T-helper 1 cell treated with Interleukin-12 subunit alpha and Interleukin-12 subunit beta and Interleukin-4 antibody, amounts not matched to agents 30 ng/mL and 1 ng/mL, for 36 hours (primary cell): ENCODE measurements around the gene CDC73. TPM values are rescaled to one million over a fixed set of nuclear protein-coding genes. Genes with fewer than 3 reads are reported as not detected.

ENCODE experiments used
- intact Hi-C: fragments of 100-400 bp; cut with micrococcal nuclease; formaldehyde crosslinking; loops from one replicate; pipeline ENCODE4 v1.15.1; 2024
- total RNA-seq: library from RNA; stranded (reverse); gene quantifications from 2 replicates; pipeline ENCODE4 v1.2.3, GENCODE V29; 2022

The CDC73 gene
- total RNA-seq, 1 donor from 2014 or later = 68.7 TPM

DNA sequence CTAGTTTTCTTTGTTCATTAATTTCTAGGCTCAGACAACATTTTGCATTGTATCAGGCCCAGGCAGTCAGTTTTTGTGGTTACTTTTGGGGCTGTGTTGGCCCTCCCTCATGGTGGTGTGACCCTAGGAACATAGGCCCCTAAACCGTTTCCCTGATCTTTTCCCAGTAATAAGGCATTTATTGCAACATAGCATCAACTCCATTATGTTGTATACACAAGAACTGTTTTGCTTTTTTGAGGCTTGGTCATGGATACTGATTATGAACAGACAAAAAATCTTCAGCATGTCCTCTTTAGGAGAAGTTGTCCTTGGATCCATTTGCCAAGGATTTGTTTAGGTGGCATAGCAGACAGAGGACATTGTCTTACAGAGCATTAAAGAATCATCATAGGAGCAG, 54.3 kb downstream of the CDC73 start:
- intact Hi-C loops = no loop called here

DNA sequence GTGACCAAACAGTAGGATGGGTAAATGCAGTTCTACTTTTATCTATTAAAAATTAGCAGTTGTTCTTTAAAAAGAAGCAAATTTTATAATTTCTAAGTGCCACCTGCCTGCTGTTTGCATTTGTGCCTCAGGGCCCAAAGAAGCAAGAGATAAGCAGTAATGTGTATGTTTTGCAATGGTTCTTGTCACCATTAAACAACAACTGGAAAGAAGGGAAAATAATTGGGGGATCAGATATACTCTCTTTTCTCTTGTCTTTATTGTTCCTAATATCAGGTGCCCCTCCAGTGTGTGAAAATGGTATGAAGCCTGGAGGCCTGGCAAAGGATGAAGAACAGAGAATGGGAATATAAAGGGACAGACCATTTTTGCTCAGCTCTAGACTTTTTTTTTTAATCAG, 55.0 kb downstream of the CDC73 start:
- intact Hi-C loops = no loop called here

DNA sequence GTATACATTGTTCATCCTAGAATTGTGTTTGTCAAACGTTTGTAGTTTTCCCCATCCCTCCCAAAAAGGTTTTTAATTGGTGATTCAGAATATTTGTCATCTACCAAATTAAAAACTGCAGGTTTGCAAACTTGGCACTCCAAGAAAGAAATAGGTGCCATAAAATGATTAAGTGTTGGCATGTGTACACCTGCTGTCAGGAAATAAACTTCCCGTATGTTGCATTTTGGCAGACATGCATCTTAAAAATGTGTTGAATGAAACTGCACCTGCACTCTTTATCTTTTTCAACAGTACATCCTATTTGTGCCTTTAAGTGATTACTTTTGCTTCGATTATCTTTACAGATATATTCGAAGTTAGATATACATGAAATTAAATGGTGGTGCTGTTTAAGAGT, 57.3 kb downstream of the CDC73 start:
- intact Hi-C loops = no loop called here

DNA sequence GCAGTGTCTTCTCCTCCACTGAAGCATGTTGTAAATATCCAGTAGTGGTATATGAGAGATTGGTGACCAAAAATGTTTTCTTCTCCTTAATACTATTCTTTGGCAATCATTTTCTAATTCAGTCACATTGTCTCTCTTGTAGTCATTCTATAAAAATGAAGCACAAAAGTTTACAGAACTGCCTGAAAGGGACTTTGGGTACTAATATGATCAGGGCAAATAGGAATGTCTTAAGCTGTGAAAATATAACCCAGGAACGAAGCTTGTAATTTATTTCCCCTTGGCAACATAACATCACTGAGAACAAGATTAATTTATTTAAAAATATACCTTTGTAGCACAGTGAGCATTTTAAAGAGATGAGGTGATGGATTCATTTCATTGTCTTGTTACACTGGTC, 59.7 kb downstream of the CDC73 start:
- intact Hi-C loops = loop anchor here (5.0 to 10.0 kb wide), 4 partner anchors 296 to 1293 kb away; no protein-coding TSS in a partner anchor

DNA sequence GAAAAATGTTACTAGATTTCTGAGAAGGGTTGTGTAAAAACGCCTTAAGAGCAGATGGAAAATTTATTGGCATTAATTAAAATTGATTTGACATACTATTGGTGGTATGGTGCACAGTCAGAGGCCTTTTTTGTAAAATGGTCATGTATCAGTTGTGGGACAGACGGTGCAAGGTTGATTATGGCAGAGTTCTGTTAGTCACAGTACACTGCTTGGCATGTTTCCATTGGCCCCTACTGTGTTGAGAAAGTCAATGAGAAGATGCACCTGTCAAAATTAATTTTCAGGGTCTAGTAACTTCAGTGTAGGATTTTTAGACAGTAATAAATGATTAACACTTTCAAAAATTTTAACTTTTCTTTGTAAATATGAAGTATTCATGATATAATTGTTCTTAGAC, 60.2 kb downstream of the CDC73 start:
- intact Hi-C loops = loop anchor here (2.0 to 10.0 kb wide), 6 partner anchors 73 to 1293 kb away; no protein-coding TSS in a partner anchor

DNA sequence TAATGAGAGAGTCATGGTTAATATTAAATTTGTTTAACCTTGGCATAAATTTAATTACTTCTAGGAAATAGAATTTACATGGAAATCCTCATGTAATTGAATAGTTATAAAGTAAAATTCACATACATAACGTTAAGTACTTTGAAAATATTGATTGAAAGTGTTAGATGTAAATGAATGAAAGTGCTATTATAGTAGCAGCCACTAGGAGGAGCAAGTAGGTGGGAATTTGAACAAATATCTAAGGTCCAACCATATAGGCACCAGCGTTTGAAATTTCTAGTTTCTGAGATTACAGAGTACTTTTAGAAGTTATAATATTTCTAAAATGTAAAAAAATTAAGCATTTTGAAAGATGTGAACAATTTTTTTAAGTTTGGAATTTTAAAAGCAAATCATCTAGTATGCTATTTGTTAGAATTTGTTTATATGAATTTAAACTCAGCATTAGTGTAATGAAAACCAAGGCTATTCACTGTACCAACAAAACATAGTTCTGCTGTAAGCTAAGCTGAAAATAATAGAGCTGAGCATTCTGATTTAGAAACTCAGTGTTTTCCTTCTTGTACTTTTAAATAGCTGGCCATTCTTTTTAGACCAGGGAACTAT, 61.3 kb downstream of the CDC73 start:
- intact Hi-C loops = loop anchor here (1.0 to 10.0 kb wide), 8 partner anchors 72 to 1292 kb away; no protein-coding TSS in a partner anchor

DNA sequence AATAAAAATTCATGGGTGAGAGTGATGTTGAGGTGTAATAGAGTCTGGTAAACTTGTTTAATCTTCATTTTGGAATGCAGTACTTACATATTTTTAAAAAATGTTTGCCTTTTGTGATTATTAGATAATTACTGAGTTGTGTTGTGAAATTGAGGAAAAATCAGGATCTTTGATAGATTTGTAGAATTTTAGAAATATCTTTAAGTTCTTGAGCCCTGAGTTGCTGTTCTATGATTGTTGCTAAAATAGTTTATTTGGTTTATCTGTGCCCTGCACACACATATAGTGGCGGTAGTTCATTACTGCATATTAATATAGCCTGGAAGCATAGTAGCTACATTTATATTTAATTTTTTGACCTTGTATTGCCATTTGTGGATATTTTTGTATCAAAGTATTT, 62.9 kb downstream of the CDC73 start:
- intact Hi-C loops = loop anchor here (5.0 to 10.0 kb wide), 4 partner anchors 293 to 1290 kb away; no protein-coding TSS in a partner anchor

GRCh38 chr1:193185211-193185610, 63.4 kb downstream of the CDC73 start:
- intact Hi-C loops = loop anchor here (10.0 kb wide), 1 partner anchor 1290 kb away; no protein-coding TSS in a partner anchor

DNA sequence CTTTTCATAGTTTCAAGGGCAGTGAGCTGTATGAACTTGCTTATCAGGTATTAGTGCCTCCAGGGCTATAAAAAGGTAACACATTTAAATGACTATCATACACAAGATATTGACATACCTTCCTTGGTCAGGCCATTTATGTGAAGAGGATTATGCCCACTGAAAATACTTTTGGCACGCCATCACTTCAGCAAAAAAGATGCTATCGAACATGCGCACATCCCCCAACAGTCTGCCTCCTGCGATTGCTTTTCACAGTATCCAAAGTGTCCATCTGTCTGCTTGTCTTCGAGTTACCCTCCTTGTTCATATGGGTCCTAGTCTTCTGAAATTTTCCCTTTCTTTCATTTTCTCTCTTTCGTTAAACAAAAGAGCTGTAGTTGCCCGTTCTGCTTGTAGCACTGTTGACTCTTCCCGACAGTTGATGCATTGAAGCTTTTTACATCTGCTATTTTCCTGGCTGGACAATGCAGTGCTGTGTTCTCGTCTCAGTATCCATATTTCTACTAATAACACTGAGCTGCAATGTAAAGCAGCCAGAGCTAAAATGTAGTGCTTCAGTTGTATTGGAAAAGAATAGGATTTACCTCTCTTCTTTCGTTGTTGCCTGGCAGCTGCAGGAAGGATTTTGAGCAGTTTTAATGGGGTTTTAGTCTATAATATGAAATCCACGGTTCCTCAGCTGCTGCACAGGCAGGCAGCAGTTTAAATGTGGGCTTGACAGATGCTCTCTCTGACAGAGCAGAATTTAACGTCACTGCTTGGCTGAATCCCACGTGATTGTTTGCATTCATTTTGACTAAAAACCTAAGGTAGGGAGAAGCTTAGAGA, 64.3 kb downstream of the CDC73 start, which contains the start of gene B3GALT2:
TSS of gene B3GALT2 (minus strand) at position 713 of the 831 bp plus-strand sequence. CDS start 5,051 bp downstream, outside the sequence.
- intact Hi-C loops = loop anchor here (10.0 kb wide), 1 partner anchor 1289 kb away; no protein-coding TSS in a partner anchor

DNA sequence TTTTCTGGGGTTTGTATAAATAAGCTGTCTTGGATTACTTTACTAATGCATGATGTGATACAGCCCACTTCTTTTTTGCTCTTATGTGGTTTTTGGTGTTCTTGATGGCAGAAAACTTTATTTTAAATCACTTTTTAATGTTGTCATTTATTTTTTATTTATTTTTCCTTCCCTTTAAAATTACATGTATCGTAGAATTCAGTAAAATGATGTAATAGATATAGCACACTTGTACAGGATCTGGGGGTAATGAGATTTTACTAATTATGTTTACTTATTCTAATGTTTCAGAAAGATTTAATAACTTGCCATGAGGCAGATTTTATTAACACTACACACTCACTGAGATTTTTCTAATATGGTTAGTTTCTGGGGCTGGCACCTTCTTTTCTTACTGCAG, 65.3 kb downstream of the CDC73 start:
- intact Hi-C loops = loop anchor here (10.0 kb wide), 1 partner anchor 1288 kb away; no protein-coding TSS in a partner anchor

DNA sequence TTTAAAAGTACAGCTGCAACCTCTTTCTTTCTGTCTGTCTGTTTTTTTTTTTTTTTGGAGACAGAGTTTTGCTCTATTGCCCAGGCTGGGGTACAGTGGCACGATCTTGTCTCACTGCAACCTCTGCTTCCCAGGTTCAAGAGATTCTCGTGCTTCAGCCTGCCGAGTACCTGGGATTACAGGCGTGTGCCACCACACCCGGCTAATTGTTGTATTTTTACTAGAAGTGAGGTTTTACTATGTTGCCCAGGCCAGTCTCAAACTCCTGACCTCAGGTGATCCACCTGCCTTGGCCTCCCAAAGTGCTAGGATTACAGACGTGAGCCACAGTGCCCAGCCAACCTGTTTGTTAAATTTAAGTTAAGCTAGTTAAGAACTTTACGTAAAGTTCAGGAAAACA, 67.1 kb downstream of the CDC73 start:
- intact Hi-C loops = loop anchor here (10.0 kb wide), 1 partner anchor 1286 kb away; no protein-coding TSS in a partner anchor

DNA sequence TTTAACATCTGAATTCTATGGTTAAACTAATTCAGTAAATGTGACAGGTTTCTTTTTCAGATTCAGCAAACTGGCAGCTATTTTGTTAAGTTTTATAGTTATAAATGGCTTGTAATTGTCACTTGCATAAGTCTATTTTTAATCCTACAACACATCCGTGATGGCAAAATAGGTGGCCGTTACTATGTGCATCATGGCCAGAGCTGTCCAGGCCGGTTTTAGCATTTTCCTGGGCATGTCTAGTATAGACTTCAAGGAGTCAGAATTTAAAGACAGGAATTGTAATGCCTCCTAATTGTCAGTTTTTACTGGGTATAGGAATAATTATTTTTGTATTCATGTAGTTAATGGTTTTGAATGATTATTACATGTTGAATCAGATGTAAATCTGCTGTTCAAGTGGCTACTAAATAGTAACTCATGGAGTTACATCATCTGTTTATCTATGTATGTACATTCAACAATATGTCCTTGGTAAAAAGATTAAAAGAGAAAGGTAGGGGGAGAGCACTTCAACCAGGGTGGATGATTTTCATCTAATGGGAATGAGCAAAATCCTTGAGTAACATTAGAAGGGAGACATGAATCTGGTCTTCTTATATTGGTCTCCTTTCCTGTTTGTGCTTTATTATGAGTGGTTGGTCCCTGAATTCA, 67.7 kb downstream of the CDC73 start:
- intact Hi-C loops = loop anchor here (5.0 to 10.0 kb wide), 2 partner anchors 93 to 1285 kb away; no protein-coding TSS in a partner anchor

GRCh38 chr1:193190096-193190744, 68.4 kb downstream of the CDC73 start:
- intact Hi-C loops = loop anchor here (5.0 kb wide), 1 partner anchor 92 kb away; no protein-coding TSS in a partner anchor

DNA sequence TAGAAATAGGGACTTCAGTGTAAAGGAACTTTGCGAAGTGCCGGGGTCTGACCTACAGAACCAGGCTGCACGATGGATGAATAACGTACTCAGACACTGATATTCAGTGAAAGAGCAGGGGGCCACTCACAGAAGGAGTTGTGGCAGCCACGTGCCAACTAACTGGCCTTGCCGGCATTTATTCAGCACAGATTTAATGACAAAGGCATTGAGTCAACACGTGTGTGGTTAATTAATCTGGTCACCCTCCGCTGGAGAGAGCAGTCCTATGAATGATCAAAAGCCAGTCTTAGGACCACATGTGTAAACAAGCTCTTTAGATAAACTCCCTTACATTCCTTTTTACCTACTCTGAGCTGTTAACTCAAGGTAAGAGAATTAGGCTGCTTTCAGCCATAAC, 70.8 kb downstream of the CDC73 start:
- intact Hi-C loops = loop anchor here (5.0 kb wide), 1 partner anchor 90 kb away; no protein-coding TSS in a partner anchor

DNA sequence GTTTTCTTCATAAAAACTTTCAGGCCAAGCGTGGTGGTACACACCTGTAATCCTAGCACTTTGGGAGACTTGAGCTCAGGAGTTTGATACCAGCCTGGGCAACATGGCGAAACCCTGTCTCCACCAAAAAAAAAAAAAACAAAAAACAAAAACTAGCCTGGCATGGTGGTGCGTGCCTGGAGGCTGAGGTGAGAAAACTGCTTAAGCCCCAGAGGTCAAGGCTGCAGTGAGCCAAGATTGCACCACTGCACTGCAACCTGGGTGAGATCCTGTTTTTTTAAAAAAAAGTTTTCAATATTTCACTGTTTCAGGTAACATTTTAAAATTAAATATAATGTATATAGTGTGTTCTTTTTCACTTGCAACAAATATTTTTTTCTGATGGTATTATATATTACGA, 78.1 kb downstream of the CDC73 start:
- intact Hi-C loops = no loop called here

- intact Hi-C loops = no loop called here
Measured at GRCh38 chr1:193201021-193201420, 79.2 kb downstream of the CDC73 start.

GRCh38 chr1:193210996-193211395, 89.2 kb downstream of the CDC73 start:
- intact Hi-C loops = no loop called here

- intact Hi-C loops = no loop called here
Measured at GRCh38 chr1:193211539-193211938, 89.7 kb downstream of the CDC73 start.

DNA sequence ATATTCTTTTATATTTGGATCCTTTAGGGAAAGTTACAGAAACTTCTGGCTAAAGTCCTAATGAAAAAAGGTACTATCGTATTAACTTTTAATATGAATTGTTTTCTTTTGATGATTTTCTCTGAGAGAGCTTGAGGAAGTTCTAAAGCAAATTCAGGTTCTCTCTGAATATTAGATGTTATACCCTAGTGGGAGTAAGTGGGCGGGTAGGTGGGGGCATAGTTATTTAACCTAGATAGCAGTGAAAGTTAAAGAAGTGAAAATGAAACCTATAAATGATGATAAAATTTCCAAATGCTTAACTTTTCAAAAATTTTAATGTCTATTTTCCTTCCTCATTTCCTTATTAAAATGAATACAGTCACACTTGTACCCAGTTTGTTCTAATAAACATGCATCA, 90.8 kb downstream of the CDC73 start:
- intact Hi-C loops = no loop called here

GRCh38 chr1:193213998-193214397, 92.2 kb downstream of the CDC73 start:
- intact Hi-C loops = no loop called here

GRCh38 chr1:193216920-193217319, 95.1 kb downstream of the CDC73 start:
- intact Hi-C loops = no loop called here
